HG02870 (cell line): Measurements from ENCODE around the gene TFF2.

Experiments
- ATAC-seq: cut with Tn5 transposase; IDR thresholded peaks from one replicate; pipeline ENCODE4 v1.9.1; 2021; ENCODE audit warnings: mild to moderate bottlenecking, moderate library complexity; ENCODE audit not compliant: unreplicated experiment

TFF2 gene, protein sequence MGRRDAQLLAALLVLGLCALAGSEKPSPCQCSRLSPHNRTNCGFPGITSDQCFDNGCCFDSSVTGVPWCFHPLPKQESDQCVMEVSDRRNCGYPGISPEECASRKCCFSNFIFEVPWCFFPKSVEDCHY

DNA sequence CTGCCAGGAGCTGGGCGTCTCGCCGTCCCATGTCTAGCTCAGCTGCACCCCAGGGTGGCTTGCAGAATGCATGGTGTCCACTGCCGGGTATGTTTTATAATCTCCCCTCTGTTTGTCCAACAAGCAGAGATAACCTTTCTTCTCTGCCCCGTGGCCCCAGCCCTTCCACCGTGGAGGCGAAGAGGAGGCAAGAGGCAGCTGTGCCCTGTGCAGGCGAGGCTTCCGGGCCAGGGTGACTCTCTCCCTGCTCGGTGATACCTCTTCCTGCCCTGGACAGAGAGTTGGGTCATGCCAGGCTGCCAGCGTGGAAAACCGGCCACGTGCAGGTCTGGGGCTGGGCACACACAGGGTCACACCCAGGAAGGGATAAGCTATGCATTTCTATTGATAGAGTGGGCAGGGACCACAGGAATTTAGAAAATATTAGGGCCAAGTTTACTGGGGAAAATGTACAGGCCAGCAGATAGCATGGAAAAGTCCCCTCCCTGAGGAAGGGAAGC lies at the start of gene TFF2:
TFF2 (minus strand) TSS at position 68 of the 500 bp plus-strand sequence; CDS start at position 31, 37 bp downstream.
- no peak for ATAC-seq

DNA sequence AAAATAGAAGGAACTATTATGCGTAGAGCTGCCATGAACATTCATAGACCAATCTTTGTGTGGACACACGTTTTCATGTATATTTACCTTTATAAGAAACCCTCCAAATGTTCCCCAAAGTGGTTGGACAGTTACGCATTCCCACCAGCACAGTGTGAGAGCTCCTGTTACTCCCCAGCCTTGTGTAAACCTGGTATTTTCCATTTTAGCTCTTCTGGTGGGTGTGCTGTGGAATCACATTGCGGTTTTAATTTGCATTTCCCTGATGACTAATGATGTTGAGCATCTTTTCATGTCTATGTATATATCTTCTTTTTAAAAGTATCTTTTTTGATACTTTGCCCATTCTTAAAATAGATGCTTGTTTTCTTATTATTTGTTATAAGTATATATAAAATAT lies 49.7 kb upstream of the TFF2 start:
- no peak for ATAC-seq

DNA sequence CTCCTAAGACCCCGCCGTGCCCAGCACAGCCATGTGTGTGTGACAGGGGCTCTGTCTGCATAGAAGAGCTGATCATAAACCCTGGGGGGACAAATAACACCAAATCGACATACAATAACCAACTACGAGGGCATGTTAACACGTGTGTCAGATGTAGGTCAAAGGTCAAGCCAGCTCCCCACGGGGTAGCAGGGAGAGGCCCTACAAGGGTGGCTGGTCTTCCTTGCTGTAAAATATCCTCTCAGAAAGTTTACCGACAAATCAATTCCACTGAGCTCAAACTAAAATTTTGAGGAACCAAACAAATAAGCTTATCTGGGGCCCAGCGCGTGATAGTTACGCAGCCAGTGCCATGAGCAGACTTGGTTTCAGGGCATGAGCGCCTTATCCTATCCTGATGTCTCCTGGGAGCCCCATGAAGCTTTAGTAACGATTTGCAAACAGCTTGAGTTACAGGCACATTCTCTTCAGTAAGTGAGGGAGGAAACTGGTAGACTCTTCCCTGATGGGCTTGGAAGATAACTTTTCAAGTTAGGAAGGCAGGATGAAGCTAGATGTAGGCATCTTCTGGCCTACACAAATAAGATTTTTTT lies 47.7 kb upstream of the TFF2 start:
- ATAC-seq = no peak

DNA sequence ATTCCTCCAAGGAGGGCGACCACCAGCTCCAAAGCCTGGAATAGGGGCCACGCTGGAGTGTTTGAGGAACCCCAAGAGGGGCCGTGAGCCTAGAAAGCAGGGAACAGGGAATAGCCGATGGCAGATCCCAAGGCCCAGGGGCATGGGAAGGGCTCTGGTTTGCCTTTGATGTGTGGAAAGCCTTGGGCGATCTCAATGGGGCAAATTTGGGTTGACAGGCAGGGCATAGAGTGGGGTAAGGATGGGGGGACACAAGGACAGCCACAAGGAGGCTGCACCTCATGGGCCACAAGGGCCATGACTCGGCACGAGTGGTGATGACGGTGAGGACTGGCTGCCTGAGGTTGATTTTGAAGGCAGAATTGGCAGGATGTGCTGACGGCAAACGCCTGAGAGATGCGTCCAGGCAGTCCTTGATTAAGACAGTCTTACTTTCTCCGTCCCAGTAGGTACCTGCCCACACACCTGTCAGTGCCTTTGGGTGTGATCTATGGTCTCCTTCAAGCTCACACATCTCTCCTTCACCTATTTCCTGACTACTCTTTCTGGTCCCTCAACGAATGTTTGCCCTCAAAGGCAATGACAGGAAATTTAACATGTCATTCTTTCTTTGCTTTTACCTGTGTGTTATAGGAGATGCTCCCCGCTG lies 47.1 kb upstream of the TFF2 start:
- ATAC-seq = no peak

DNA sequence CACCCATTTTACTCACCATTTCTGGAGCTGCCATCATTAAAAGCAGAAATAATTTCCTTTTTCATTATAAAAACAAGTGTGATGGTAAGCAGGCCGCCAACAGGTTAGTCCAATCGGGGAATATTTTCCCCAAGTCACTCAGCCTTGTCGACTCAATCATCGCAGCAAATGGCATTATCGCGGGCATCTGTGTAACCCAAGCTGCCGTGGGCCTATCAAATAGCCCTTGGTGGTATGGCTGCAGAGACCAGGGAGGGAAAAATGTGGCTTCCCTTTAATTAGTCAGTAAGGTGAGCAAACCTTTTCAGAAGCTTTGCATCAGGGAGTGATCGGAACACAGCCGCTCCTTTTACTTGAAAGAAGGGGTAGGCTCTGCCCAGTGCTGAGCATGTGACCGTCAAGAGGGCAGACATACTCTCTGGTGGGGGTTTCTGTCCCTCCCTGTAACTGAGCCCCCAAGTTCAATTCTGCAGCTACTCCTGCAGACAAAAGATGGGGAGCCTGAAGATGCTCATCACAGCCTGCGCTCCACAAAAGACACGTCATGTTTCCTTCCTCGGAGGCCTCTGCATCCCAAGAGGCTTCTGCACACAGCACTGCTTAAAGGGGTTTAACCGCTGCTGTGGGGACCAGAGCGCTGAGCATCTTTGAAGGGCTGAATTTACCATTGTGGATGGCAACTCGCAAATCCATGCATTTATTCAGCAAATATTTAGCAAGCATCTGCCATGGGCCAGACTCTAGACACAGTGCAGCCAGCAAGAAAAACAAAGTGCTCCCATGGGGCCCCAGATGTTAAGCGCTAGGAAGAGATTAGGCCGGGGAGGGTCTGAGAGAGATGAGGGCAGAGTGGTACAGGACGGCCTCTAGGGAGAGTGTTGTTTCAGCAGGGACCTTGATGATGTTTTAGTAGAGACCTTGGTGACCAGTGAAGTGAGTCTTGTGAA lies 46.3 kb upstream of the TFF2 start:
- no peak for ATAC-seq

DNA sequence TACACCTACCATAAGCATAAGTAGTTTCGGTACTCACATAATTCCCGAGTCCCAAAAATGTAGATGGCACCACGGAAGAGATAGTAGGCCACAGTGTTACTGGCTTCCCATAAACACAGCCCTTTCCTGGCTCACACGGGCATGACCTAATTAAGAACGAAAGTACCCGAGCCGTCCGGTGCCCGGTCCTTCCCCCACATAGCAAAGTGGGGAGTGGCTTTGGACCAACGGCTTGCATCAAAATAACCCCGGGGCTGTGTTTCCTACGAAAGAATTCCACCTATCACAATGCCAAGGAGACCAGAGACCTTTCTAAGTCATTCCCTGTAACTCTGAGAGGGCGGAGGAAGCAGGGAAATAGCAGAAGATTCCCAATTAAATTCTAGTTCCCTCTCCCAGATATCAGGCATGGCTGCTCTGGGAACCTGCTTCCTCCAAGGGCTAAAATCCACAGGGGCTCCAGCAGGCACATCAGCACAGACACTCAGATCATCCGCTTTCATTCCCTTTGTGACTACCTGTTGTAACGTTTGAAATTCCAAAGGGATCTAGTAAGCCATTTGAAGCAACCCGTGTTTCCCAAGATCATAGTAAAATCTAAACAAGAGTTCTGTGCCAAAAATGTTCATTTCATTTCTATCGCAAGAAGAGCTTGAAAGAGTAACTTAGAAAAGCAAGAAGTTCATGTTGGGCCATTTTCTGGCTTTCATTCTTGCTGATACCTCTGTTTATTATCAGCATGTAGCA lies 45.3 kb upstream of the TFF2 start, which contains the start of gene TMPRSS3:
TMPRSS3 (minus strand) TSS at position 148 of the 747 bp plus-strand sequence. CDS start 635 bp downstream, outside the sequence.
- no peak for ATAC-seq

DNA sequence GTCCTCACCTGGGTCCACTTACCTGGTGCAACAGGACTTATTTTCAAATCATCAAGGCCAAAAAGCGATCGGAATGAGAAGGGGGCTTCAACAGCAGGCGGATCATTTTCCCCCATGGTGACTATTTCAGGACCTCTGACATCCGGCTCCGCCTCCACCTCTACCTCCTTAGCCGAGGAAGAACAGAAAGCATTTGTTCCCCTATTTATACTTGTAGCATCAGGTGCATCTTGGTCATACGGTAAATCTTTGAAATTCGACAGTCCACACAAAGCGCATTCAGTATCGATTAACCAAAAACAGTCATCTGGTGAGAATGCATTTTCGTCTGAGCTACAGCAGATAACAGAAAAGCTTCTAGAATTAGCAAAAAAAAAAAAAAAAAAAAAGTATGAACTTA lies 44.5 kb upstream of the TFF2 start:
- ATAC-seq = no peak

DNA sequence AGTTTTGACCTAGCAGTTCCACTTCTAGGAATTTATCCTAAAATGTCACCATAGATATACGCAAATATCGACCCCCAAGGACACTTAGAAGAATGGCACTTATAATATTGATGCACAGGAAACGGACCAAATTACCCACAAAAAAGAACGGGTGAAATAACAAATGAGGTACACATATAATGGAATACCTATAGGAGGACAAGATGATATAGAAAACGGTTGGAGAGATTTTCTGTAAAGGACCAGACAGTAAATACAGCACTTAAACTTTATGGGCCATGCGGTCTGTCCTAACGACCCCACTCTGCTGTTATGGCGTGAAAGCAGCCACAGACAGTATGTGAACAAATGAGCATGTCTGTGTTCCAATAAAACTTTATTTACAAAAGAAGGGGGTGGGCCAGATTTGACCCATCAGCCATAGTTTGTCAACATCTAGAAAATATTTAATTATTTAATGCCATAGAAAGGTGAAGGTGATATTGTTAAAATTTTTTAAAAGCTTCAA lies 42.7 kb upstream of the TFF2 start:
- no peak for ATAC-seq

DNA sequence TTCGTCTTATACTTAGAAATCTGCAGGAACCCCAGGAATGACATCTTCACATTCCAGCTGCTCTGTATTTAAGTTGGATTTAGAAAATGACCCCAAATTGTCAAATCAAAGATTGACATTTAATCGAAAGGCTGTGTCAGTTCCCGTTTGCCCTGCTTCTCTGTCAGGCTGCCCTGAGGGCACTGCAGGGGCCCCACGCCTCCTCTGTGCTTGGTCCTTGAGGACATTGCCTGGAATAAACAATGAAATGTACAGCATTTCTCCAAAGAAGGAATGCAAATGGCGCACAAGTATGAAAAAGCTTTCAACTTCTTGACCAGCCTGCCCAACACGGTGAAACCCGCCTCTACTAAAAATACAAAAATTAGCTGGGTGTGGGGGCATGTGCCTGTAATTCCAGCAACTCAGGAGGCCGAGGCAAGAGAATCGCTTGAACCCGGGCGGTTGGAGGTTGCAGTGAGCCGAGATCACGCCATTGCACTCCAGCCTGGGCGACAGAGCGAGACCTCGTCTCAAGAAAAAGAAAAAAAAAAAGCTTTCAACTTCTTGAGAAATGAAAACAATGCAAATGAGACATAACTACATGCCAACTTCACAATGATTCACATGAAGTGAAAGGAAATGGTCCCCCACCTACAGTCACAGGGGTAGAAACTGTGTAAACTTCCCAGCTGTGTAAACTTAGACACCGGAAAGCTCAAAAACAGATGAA lies 42.1 kb upstream of the TFF2 start:
- no peak for ATAC-seq

DNA sequence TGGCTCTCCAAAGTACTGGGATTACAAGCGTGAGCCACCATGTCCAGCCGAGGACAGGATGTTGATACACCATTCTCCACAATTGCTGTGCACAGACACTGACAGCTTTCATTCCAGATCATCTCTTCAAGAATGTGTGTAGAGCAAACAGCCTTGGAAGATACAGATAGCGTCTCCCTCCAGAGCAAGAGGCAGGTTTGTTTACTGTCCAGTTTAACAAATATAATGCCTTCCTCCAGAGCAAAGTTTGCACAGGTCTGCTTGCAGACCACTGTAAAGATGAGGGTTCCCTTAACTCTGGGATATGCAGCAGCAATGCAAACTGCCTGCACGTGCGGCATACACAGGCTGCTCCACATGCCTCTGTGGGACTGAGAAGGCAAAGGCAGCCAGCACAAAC lies 40.5 kb upstream of the TFF2 start:
- ATAC-seq = no peak

DNA sequence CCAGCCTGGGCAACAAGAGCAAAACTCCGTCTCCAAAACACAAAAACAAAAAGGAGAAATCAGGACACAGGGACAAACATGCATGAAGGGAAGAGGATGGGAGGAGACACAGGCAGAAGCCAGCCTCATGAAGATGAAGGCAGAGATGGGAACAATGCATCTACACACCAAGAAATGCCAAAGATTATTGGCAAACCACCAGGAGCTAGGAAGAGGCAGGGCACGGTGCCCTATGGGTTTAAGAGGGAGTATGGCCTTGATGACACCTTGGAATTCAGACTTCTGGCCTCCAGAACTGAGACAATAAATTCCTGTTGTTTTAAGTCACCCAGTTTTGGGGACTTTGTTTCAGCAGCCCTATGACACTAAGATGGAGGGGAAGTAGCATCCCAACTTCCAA lies 39.9 kb upstream of the TFF2 start:
- ATAC-seq = no peak

DNA sequence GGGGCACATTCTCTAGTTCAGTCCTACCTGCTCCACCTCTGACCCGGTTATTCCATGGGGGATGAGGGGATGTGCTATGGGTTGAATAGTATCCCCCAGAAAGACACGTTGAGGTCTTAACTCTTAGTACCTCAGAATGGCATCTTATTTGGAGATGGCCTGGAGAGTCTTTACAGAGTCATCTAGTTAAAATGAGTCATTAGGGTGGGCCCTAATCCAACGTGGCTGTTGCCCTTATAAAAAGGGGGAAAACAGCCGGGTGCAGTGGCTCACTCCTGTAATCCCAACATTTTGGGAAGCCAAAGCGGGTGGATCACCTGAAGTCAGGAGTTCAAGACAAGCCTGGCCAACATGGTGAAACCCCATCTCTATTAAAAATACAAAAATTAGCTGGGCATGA lies 39.4 kb upstream of the TFF2 start:
- ATAC-seq = no peak

DNA sequence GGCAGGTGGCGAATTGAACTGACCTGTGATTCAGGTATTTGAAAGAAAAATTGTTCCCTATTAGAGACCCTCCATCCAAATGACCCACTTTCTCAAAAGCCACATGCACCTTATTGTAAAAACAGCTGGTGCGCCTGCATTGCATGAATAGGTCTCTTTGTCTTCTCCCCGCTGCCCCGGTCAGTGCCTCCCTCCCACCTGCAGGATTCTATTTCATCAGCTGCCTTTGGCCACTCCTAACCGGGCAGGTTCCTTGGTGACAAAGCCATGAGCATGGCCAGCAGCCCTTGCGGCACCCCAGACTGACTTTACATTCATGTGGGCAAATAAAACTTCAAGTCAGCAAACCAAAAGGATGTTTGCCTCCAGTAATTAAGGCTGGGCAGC lies 38.6 kb upstream of the TFF2 start:
- ATAC-seq = no peak

DNA sequence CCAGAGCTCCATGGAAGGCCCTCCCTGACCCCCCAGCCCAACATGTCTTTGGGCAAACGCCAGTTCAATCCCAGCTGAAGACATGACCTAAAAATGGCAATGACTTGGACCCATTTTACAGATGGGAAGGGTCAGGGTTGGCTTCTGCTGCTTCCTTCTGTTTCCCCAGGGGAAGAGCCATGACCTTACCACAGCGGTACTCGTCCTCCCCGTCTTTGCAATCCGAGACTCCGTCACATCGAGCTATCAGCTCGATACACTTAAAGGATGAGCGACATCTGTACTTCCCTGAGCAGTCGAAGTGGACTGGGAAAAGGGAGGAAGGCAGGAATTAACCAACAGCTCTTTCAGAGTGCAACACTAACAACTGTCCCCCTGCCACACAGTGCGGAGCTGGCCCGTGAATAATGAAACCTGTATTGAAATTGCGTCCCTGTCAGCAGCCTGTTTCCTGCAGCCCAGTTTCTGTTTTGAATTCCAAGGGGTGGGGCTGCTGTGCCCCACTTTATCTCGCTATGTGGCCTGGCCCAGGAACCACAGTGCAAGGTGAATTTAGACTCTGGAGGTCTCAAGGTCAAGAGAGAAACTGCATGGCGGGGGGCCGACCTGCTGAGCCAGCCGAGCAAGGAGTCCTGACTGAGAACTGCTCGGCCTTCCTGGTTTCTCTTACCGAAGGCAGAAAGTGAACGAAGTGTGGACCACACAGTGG lies 38.1 kb upstream of the TFF2 start:
- no peak for ATAC-seq

DNA sequence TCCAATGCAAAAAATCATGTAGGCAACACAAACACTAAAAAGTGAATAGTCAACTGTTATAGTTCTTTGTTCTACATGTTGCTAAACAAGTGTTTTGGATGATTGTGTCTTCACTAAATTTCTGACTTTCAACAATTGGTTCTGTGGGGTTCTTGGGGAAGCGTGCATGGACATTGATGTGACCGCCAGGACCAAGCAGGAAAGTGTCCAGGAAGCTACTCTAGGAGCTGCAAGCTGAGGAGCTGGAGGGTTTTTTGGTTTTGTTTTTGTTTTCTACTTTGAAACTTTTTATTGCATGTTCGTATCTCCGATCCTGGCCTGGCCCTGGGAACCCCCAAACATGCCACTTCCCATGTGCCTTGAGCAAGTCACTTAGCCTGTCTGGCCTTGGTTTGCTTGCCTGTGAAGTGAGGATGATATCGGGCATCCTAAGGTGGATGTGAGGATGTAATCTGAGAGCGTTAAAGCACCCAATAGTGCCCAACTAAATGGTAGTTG lies 37.1 kb upstream of the TFF2 start:
- no peak for ATAC-seq

DNA sequence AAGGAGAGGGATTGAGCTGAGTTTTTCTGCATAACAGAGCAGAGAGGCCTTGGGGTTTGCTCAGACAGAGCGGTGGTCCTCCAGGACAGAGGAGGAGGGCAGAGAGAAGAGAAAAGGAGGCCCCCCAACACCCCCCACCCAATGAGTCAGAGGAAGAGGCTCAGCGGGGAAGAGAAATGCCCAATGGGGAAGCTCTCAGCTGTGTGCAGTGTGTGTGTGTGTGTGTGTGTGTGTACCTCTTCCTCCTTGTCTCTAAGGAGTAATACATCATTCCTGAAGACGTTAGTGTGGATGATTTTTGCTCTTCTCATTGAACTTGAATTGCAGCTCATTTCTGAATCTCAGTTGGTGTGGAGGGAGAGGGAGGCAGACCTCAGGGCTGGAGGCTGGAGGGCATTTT lies 36.4 kb upstream of the TFF2 start:
- no peak for ATAC-seq

DNA sequence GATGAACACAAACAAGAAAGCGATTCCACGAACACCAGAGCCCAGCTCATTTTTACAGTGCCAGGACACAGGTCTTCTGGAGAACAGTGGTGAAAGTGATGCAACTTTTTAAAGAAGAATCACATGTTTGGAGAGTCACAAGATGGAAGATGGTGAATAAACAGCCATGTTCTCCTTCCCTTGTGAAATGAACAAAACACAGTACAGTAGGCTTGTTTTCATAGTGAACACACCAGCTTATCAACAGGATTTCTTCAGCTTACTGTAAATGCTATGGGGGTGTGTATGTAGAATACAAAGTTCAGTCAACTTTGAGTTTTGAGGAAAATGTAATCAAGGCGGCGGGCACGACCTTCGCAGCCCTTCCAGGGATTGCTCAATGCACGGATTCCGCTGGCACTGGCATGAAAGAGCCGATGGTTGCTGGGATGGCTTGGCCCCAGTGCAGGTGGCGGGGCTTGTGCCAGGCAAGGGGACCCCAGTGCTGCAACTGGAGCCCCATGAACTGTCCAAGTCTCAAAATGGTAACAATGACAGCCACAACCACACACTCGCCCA lies 35.3 kb upstream of the TFF2 start:
- ATAC-seq = no peak

DNA sequence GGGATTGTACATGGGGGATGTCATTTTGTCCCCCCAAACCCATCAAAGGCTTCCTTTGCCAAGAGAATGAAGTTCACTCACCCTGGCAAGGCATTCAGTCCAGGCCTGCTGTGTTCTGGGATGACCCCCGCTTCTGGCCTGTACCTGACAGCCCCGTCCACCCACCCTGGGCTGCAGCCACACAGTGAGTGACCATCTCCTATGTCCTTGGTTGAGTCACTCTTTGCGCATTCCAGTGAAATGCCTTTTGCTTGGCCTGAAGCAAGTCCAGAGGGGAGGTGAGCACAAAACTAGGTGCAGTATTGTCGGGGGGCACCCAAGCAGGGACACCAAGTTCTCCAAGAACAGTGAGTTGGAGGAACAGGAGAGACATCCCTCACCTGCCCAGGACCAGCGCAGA lies 34.8 kb upstream of the TFF2 start:
- ATAC-seq = no peak

DNA sequence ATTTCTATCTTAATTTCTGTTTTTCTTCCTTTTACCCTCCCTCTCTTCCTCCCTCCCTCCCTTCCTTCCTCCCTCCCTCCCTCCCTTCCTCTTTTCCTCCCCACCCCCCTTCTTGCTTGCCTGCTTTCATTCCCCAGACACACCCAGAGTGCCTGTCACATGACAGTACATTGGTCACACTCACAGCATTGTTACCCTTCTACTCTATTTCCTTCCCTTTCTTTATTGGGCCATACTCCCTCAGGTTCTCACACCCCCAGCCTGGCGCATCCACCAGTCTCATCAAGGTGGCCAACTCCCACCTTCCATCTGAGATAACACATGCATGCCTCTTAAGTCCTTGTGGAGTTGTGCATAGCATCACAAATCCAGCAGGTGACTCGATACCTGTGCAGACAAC lies 34.2 kb upstream of the TFF2 start:
- ATAC-seq = no peak
